ENCODE data around the gene PARVA. TPM values are rescaled to one million over a fixed set of nuclear protein-coding genes. Genes with fewer than 3 reads are reported as not detected.
A peak's percentile ranks its signal among the peaks of the same experiment; 100 is the strongest.

Gene PARVA
- polyA plus RNA-seq, 1 experiment = 142 TPM

DNA sequence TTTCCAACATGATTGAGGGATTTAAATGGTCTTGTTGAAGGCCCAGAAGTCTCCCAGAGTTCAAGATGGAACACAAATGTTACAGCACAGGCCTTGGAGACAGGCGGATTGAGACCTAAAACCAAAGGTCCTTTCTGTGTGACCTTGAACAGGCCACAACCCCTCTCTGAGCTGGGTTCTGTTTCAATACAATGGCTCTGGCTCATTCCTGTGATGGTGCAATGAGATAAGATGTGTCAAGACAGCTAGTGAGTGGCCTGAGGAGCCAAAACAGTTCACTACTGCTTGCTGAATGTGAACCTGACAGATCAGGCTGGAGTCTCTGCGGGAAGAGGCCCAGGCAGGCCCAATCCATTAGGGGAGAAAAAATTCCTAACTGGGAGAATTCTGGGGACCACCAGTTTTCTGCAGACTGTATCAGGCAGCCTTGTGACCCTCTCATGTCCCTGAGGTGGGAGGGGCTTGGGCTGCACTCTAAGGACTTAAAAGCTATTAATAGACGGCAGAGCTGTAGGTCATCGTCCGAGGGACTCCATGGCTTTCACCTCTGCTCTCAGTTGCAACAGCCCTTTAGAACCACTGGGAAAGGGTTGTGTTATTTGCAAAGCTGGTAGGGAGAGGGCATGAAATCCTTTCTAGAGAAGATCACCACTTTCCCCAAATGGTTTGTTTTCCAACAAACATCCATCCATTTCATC lies 170.7 kb downstream of the PARVA start:
- no peak for DNase-seq (ENCODE audit: low read depth, low spot score)

GRCh38 chr11:12552692-12553091 lies 175.3 kb downstream of the PARVA start:
- ChIA-PET CTCF (interaction anchor here (1.0 kb wide), 1 partner anchor 12 kb away, joined by 4 read pairs; no protein-coding TSS in a partner anchor), POLR2A (interaction anchor here (1.1 to 1.4 kb wide), 4 partner anchors 12 to 176 kb away, joined by 3 to 9 read pairs (median 4); partner anchors contain the start of gene PARVA)
- TF ChIP-seq, protein P1, sequence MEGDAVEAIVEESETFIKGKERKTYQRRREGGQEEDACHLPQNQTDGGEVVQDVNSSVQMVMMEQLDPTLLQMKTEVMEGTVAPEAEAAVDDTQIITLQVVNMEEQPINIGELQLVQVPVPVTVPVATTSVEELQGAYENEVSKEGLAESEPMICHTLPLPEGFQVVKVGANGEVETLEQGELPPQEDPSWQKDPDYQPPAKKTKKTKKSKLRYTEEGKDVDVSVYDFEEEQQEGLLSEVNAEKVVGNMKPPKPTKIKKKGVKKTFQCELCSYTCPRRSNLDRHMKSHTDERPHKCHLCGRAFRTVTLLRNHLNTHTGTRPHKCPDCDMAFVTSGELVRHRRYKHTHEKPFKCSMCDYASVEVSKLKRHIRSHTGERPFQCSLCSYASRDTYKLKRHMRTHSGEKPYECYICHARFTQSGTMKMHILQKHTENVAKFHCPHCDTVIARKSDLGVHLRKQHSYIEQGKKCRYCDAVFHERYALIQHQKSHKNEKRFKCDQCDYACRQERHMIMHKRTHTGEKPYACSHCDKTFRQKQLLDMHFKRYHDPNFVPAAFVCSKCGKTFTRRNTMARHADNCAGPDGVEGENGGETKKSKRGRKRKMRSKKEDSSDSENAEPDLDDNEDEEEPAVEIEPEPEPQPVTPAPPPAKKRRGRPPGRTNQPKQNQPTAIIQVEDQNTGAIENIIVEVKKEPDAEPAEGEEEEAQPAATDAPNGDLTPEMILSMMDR (IDR thresholded peaks at IDR 0.05; ENCODE audit: low read depth, low read length) = no peak
- peak; percentile 75 for DNase-seq (ENCODE audit: low read depth, low spot score)
- no peak overlapping the region for H3K4me3 ChIP-seq (ENCODE audit: low read depth, low read length)
- peak overlapping the region; percentile 47 for H3K27ac ChIP-seq (ENCODE audit: low read depth, low read length)
- H3K27me3 ChIP-seq (ENCODE audit: control insufficient read depth, insufficient read depth, low read length) = no peaks in the 10 kb centered on the region
- no peaks in the 10 kb centered on the region for H3K9me3 ChIP-seq (ENCODE audit: control insufficient read depth, insufficient read depth, low read length)

More for the DNA sequence above, 170.7 kb downstream of the PARVA start:
- H3K4me3 ChIP-seq (ENCODE audit: low read depth, low read length) = no peak overlapping the region
- no peak overlapping the region for H3K27ac ChIP-seq (ENCODE audit: low read depth, low read length)
- ChIA-PET POLR2A (no interaction called here), CTCF (no interaction called here)
- H3K9me3 ChIP-seq (ENCODE audit: control insufficient read depth, insufficient read depth, low read length) = no peaks in the 10 kb centered on the region
- TF ChIP-seq, protein P1 (IDR thresholded peaks at IDR 0.05; ENCODE audit: low read depth, low read length) = no peak
- no peaks in the 10 kb centered on the region for H3K27me3 ChIP-seq (ENCODE audit: control insufficient read depth, insufficient read depth, low read length)

DNA sequence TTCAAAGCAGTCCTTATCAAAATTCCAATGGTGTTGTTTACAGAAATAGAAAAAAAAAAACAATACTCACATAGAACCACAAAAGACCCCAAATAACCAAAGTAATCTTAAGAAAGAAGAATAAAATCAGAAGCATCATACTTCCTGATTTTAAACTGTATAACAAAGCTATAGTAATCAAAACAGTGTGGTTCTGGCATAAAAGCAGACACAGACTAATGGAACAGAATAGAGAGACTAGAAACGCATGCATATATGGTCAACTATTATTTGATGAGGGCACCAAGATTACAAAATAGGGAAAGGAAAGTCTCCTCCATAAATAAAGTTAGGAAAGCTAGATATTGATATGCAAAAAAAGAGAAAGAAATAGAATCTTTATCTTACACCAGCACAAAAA lies 176.8 kb downstream of the PARVA start:
- CTCF ChIA-PET = interaction anchor here (0.7 to 1.9 kb wide), 2 partner anchors 14 to 223 kb away, joined by 3 to 8 read pairs; no protein-coding TSS in a partner anchor
- Histone ChIP-seq H3K27me3 (ENCODE audit: control insufficient read depth, insufficient read depth, low read length) (no peaks in the 10 kb centered on the region), H3K27ac (ENCODE audit: low read depth, low read length) (no peak overlapping the region), H3K9me3 (ENCODE audit: control insufficient read depth, insufficient read depth, low read length) (no peaks in the 10 kb centered on the region), H3K4me3 (ENCODE audit: low read depth, low read length) (no peak overlapping the region)
- TF ChIP-seq, protein P1 (IDR thresholded peaks at IDR 0.05; ENCODE audit: low read depth, low read length) = no peak
- POLR2A ChIA-PET = interaction anchor here (0.7 kb wide), 1 partner anchor 143 kb away, joined by 5 read pairs; no protein-coding TSS in a partner anchor
- DNase-seq (ENCODE audit: low read depth, low spot score) = no peak

GRCh38 chr11:12556155-12556554 lies 178.8 kb downstream of the PARVA start:
- ChIA-PET CTCF (interaction anchor here (1.0 to 1.7 kb wide), 2 partner anchors 225 to 358 kb away, joined by 3 to 5 read pairs; no protein-coding TSS in a partner anchor), POLR2A (interaction anchor here (0.7 to 1.6 kb wide), 4 partner anchors 16 to 115 kb away, joined by 3 to 7 read pairs (median 6); no protein-coding TSS in a partner anchor)

More at GRCh38 chr11:12556155-12556554, 178.8 kb downstream of the PARVA start:
- TF ChIP-seq, protein P1 (IDR thresholded peaks at IDR 0.05; ENCODE audit: low read depth, low read length) = no peak
- DNase-seq (ENCODE audit: low read depth, low spot score) = no peak
- Histone ChIP-seq H3K4me3 (ENCODE audit: low read depth, low read length) (no peak overlapping the region), H3K27me3 (ENCODE audit: control insufficient read depth, insufficient read depth, low read length) (no peaks in the 10 kb centered on the region), H3K27ac (ENCODE audit: low read depth, low read length) (peak overlapping the region; percentile 74), H3K9me3 (ENCODE audit: control insufficient read depth, insufficient read depth, low read length) (no peaks in the 10 kb centered on the region)
